GM19438 (cell line): ENCODE results near the gene NPIPB2.
"Not testable (repeated sequence)": the region's sequence is repeated elsewhere in the genome, so short reads cannot be mapped to it uniquely, and the experiment has no call there.

Experiments used
- ATAC-seq: cut with Tn5 transposase; IDR thresholded peaks from one replicate; pipeline ENCODE4 v1.9.1; 2021; ENCODE audit warnings: low read depth; ENCODE audit not compliant: unreplicated experiment

NPIPB2 gene

GRCh38 chr16:11941945-11942344, at the start of gene NPIPB2:
Gene NPIPB2, minus strand, starts transcription at chr16:11942045. Its CDS starts 0 bp downstream, at chr16:11942045.
- not testable (repeated sequence) for ATAC-seq

GRCh38 chr16:11990702-11991390, 49.0 kb upstream of the NPIPB2 start:
- ATAC-seq = peak; percentile 61

- ATAC-seq = no peak
These were observed 46.6 kb upstream of the NPIPB2 start for GRCh38 chr16:11988258-11988978.

- no peak for ATAC-seq
These were observed 44.7 kb upstream of the NPIPB2 start for GRCh38 chr16:11986521-11987057.

- ATAC-seq = no peak
These were observed 43.4 kb upstream of the NPIPB2 start for GRCh38 chr16:11985250-11985649.

- ATAC-seq = no peak
These were observed 38.4 kb upstream of the NPIPB2 start for GRCh38 chr16:11980136-11980844.

- no peak for ATAC-seq
These were observed 37.3 kb upstream of the NPIPB2 start for GRCh38 chr16:11979013-11979672.

GRCh38 chr16:11978080-11978479, 36.2 kb upstream of the NPIPB2 start:
- no peak for ATAC-seq

- ATAC-seq = no peak
These were observed 35.7 kb upstream of the NPIPB2 start for GRCh38 chr16:11977376-11978041.

GRCh38 chr16:11976850-11977375, 35.1 kb upstream of the NPIPB2 start:
- ATAC-seq = no peak

- no peak for ATAC-seq
These were observed 31.2 kb upstream of the NPIPB2 start for GRCh38 chr16:11973070-11973469.

GRCh38 chr16:11972128-11972527, 30.3 kb upstream of the NPIPB2 start:
- ATAC-seq = no peak

GRCh38 chr16:11970292-11970691, 28.4 kb upstream of the NPIPB2 start:
- ATAC-seq = not testable (repeated sequence)

GRCh38 chr16:11968577-11968976, 26.7 kb upstream of the NPIPB2 start:
- no peak for ATAC-seq

- no peak for ATAC-seq
These were observed 25.5 kb upstream of the NPIPB2 start for GRCh38 chr16:11967195-11967911.

GRCh38 chr16:11966173-11966572, 24.3 kb upstream of the NPIPB2 start:
- ATAC-seq = no peak

GRCh38 chr16:11964761-11965551, 23.1 kb upstream of the NPIPB2 start, which contains the start of gene TNFRSF17:
Gene TNFRSF17, plus strand, starts transcription at chr16:11965210. Its CDS starts 115 bp downstream, at chr16:11965325.
- ATAC-seq = peak; percentile 60

GRCh38 chr16:11963706-11964105, 21.9 kb upstream of the NPIPB2 start:
- no peak for ATAC-seq
